CD14-positive monocyte (primary cell): ENCODE data around the gene NAPB. TPM values are rescaled to one million over a fixed set of nuclear protein-coding genes. Genes with fewer than 3 reads are reported as not detected.

Experiments
- DNase-seq, 3 donors: peaks; one replicate each; pipeline ENCODE4 v3.0.0-alpha.2; 2011 to 2022
- H2AFZ ChIP-seq: 2 replicates; pipeline ENCODE4 v1.6.0; 2012; ENCODE audit warnings: mild to moderate bottlenecking, low read depth, low read length, inconsistent platforms; ENCODE audit not compliant: insufficient read depth, poor library complexity, severe bottlenecking
- H3K27ac ChIP-seq, 2 donors: 1 replicate in 1 of 2; 2 replicates in 1 of 2; pipeline ENCODE4 v1.5.1; 2012 to 2013; ENCODE audit warnings: low read length in 2 of 2, control low read depth in 1 of 2, inconsistent platforms in 1 of 2, low read depth in 1 of 2, mild to moderate bottlenecking in 1 of 2
- H3K27me3 ChIP-seq, 2 donors: one replicate each; pipeline versions ENCODE4 v1.6.0 to v1.6.1; 2011 to 2013; ENCODE audit warnings: low read length in 2 of 2; ENCODE audit not compliant: control insufficient read depth in 2 of 2, insufficient read depth in 2 of 2
- H3K36me3 ChIP-seq, 2 donors: replicated peaks in 1 of 2; 1 replicate in 1 of 2; 2 replicates in 1 of 2; pipeline versions ENCODE4 v1.5.1 to v1.6.1; 2012 to 2013; ENCODE audit warnings: low read length in 2 of 2, control low read depth in 1 of 2, inconsistent platforms in 1 of 2, mild to moderate bottlenecking in 1 of 2; ENCODE audit not compliant: insufficient read depth in 2 of 2, control insufficient read depth in 1 of 2
- H3K4me1 ChIP-seq, 2 donors: 1 replicate in 1 of 2; 2 replicates in 1 of 2; pipeline versions ENCODE4 v1.5.1 to v1.6.1; 2012 to 2013; ENCODE audit warnings: low read length in 2 of 2, control low read depth in 1 of 2, inconsistent platforms in 1 of 2, mild to moderate bottlenecking in 1 of 2, moderate library complexity in 1 of 2; ENCODE audit not compliant: insufficient read depth in 2 of 2, control insufficient read depth in 1 of 2
- H3K4me2 ChIP-seq: replicated peaks from 2 replicates; pipeline ENCODE3; 2012; ENCODE audit warnings: low read length, moderate library complexity, mild to moderate bottlenecking; ENCODE audit not compliant: poor library complexity, severe bottlenecking; ENCODE audit errors: extremely low read depth
- H3K4me3 ChIP-seq, 3 experiments: fragments of 200-600 bp in 1 of 3; sonication (generic) in 1 of 3; replicated peaks in 1 of 3; 1 replicate in 2 of 3; 2 replicates in 1 of 3; pipeline ENCODE4 v1.5.1; 2011 to 2013; ENCODE audit warnings: low read length in 3 of 3, mild to moderate bottlenecking in 3 of 3, control low read depth in 2 of 3, low read depth in 2 of 3, inconsistent platforms in 1 of 3, moderate library complexity in 1 of 3
- H3K79me2 ChIP-seq: 2 replicates; pipeline ENCODE4 v1.6.0; 2012; ENCODE audit warnings: mild to moderate bottlenecking, control low read depth, inconsistent platforms, low read length, moderate library complexity; ENCODE audit not compliant: insufficient read depth
- H3K9ac ChIP-seq: 2 replicates; pipeline ENCODE4 v1.6.0; 2017; ENCODE audit warnings: low read length, mild to moderate bottlenecking; ENCODE audit not compliant: insufficient read depth, poor library complexity, severe bottlenecking
- H3K9me3 ChIP-seq, 2 donors: replicated peaks in 1 of 2; 1 replicate in 1 of 2; 2 replicates in 1 of 2; pipeline versions ENCODE4 v1.5.1 to v1.6.1; 2012 to 2013; ENCODE audit warnings: low read length in 2 of 2, control low read depth in 1 of 2; ENCODE audit not compliant: control insufficient read depth in 1 of 2, insufficient read depth in 1 of 2
- H4K20me1 ChIP-seq: 2 replicates; pipeline ENCODE4 v1.6.0; 2012; ENCODE audit warnings: mild to moderate bottlenecking, low read length, control low read depth, moderate library complexity; ENCODE audit not compliant: insufficient read depth
- H3K27ac Mint-ChIP-seq, 7 donors: one replicate each; pipeline ENCODE4 v1.8.0; 2020; ENCODE audit warnings: mild to moderate bottlenecking in 7 of 7, mixed read lengths in 7 of 7, moderate library complexity in 6 of 7, inconsistent platforms in 2 of 7
- H3K27me3 Mint-ChIP-seq, 3 donors: one replicate each; pipeline ENCODE4 v1.8.0; 2021 to 2022; ENCODE audit warnings: low read depth in 3 of 3, mild to moderate bottlenecking in 3 of 3, mixed read lengths in 3 of 3, moderate library complexity in 3 of 3, inconsistent platforms in 1 of 3
- H3K36me3 Mint-ChIP-seq, 2 donors: one replicate each; pipeline ENCODE4 v1.8.0; 2020; ENCODE audit warnings: mixed read lengths in 2 of 2, inconsistent platforms in 1 of 2, mild to moderate bottlenecking in 1 of 2
- H3K4me1 Mint-ChIP-seq: one replicate; pipeline ENCODE4 v1.8.0; 2020; ENCODE audit warnings: mild to moderate bottlenecking, mixed read lengths
- H3K4me3 Mint-ChIP-seq, 2 donors: one replicate each; pipeline ENCODE4 v1.8.0; 2020; ENCODE audit warnings: mild to moderate bottlenecking in 2 of 2, mixed read lengths in 2 of 2, moderate library complexity in 1 of 2
- H3K9me3 Mint-ChIP-seq, 7 donors: one replicate each; pipeline ENCODE4 v1.8.0; 2020 to 2022; ENCODE audit warnings: mixed read lengths in 7 of 7, mild to moderate bottlenecking in 6 of 7, moderate library complexity in 6 of 7, inconsistent platforms in 2 of 7
- WGBS: methylation state at CpG from one replicate; pipeline ENCODE4 v1.1.5; 2013; ENCODE audit warnings: missing lambda C conversion rate; ENCODE audit not compliant: insufficient coverage; 5-methylcytosine and 5-hydroxymethylcytosine counted together
- intact Hi-C, 2 donors: fragments of 100-400 bp; cut with micrococcal nuclease; formaldehyde crosslinking; loops; one replicate each; pipeline versions ENCODE4 v1.15.0 to v1.15.1; 2023
- polyA plus RNA-seq, 3 donors: library from polyadenylated mRNA; depleted of rRNA in 1 of 3; unstranded in 2 of 3; stranded (reverse) in 1 of 3; fragments of 300-500 nt in 2 of 3; fragments of >200 nt in 1 of 3; fragmentation: Illumina TruSeq in 2 of 3; gene quantifications; 1 replicate in 2 of 3; 2 replicates in 1 of 3; pipeline ENCODE4 v1.2.3, GENCODE V29; 2012 to 2021
- TF ChIP-seq, protein P1 (sequence below): fragments of 200-600 bp; IDR thresholded peaks from one replicate; pipeline ENCODE4 v1.8.0; 2022; ENCODE audit warnings: antibody characterized with exemption, mild to moderate bottlenecking

Gene NAPB
- polyA plus RNA-seq, 3 donors: 2.4 to 6.3 (median 2.6) TPM

GRCh38 chr20:23341073-23341472, 80.2 kb downstream of the NAPB start:
- H3K9me3 Mint-ChIP-seq: peaks cover 0 to 2% (median 0%) of the 10 kb centered on the region in 7 donors
- H3K36me3 ChIP-seq: no peaks in the 10 kb centered on the region
- no peaks in the 10 kb centered on the region for H3K79me2 ChIP-seq
- H3K27ac ChIP-seq: no peak overlapping the region
- H3K4me1 ChIP-seq: no peaks in the 10 kb centered on the region
- H3K4me2 ChIP-seq: no peak overlapping the region
- no peak overlapping the region for H2AFZ ChIP-seq
- H3K27me3 Mint-ChIP-seq: peaks cover 0 to 5% (median 0%) of the 10 kb centered on the region in 3 donors
- no peak for DNase-seq
- 100% methylated on average over 2 of the region's 2 CpGs for WGBS
- no peaks in the 10 kb centered on the region for H3K9me3 ChIP-seq
- no peaks in the 10 kb centered on the region for H3K36me3 Mint-ChIP-seq
- no peak overlapping the region for H3K9ac ChIP-seq
- H3K4me3 Mint-ChIP-seq: no peak overlapping the region
- TF ChIP-seq, protein P1, sequence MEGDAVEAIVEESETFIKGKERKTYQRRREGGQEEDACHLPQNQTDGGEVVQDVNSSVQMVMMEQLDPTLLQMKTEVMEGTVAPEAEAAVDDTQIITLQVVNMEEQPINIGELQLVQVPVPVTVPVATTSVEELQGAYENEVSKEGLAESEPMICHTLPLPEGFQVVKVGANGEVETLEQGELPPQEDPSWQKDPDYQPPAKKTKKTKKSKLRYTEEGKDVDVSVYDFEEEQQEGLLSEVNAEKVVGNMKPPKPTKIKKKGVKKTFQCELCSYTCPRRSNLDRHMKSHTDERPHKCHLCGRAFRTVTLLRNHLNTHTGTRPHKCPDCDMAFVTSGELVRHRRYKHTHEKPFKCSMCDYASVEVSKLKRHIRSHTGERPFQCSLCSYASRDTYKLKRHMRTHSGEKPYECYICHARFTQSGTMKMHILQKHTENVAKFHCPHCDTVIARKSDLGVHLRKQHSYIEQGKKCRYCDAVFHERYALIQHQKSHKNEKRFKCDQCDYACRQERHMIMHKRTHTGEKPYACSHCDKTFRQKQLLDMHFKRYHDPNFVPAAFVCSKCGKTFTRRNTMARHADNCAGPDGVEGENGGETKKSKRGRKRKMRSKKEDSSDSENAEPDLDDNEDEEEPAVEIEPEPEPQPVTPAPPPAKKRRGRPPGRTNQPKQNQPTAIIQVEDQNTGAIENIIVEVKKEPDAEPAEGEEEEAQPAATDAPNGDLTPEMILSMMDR: no peak
- intact Hi-C loops: loop anchor here (5.0 to 10.0 kb wide), 6 partner anchors 64 to 1004 kb away; no protein-coding TSS in a partner anchor
- no peaks in the 10 kb centered on the region for H3K27me3 ChIP-seq
- H4K20me1 ChIP-seq: no peaks in the 10 kb centered on the region
- H3K27ac Mint-ChIP-seq: no peak overlapping the region
- H3K4me3 ChIP-seq: no peak overlapping the region
- H3K4me1 Mint-ChIP-seq: peaks cover 2% of the 10 kb centered on the region

DNA sequence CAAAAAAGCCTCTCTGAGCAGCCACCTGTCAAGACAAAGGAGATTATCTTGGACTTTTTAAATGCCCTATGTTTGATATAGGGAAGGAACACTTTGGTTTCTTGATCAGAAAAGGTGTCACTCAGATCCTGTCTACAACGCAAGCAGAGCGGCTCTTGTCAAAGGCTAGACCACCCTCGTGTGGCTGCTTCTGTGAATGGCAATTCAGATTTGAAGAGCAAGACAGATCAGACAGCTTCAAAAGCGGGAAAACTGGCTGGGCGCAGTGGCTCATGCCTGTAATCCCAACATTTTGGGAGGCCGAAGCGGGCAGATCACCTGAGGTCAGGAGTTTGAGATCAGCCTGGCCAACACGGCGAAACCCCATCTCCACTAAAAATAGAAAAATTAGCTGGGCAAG, 80.8 kb downstream of the NAPB start:
- intact Hi-C loops: loop anchor here (5.0 to 10.0 kb wide), 6 partner anchors 64 to 1003 kb away; no protein-coding TSS in a partner anchor
- H3K27me3 Mint-ChIP-seq: peaks cover 0 to 5% (median 0%) of the 10 kb centered on the region in 3 donors
- no peaks in the 10 kb centered on the region for H3K9me3 ChIP-seq
- H3K9me3 Mint-ChIP-seq: peaks cover 0 to 2% (median 0%) of the 10 kb centered on the region in 7 donors
- no peaks in the 10 kb centered on the region for H3K36me3 Mint-ChIP-seq
- TF ChIP-seq, protein P1: peak; percentile 80
- 48% methylated on average over 9 of the region's 9 CpGs for WGBS
- H3K4me1 ChIP-seq: no peaks in the 10 kb centered on the region
- no peaks in the 10 kb centered on the region for H3K36me3 ChIP-seq
- no peak overlapping the region for H3K4me3 ChIP-seq
- H3K4me2 ChIP-seq: no peak overlapping the region
- H3K4me3 Mint-ChIP-seq: peak overlapping the region in 1 of 2 donors; percentile 26
- no peaks in the 10 kb centered on the region for H3K27me3 ChIP-seq
- H3K27ac Mint-ChIP-seq: no peak overlapping the region
- H3K27ac ChIP-seq: no peak overlapping the region
- H3K9ac ChIP-seq: no peak overlapping the region
- H3K79me2 ChIP-seq: no peaks in the 10 kb centered on the region
- H2AFZ ChIP-seq: no peak overlapping the region
- DNase-seq: peak; percentile 30 to 58 (median 42)
- H4K20me1 ChIP-seq: no peaks in the 10 kb centered on the region
- peaks cover 2% of the 10 kb centered on the region for H3K4me1 Mint-ChIP-seq
